Uterus (tissue), 2 donors: Measurements from ENCODE around the gene PAX6.

ENCODE experiments used
- CTCF ChIP-seq, 4 experiments: fragments of 200-600 bp in 2 of 4; fragments of 450-650 bp in 2 of 4; sonication (generic) in 2 of 4; IDR thresholded peaks; one replicate each; pipeline ENCODE4 v1.5.1; 2016 to 2019; ENCODE audit warnings: antibody characterized with exemption in 4 of 4, mild to moderate bottlenecking in 2 of 4, moderate library complexity in 1 of 4
- POLR2A ChIP-seq, 2 donors: fragments of 450-650 bp; IDR thresholded peaks; one replicate each; pipeline ENCODE4 v1.6.1; 2016; ENCODE audit warnings: antibody characterized with exemption in 2 of 2, mild to moderate bottlenecking in 1 of 2, moderate library complexity in 1 of 2

- TF ChIP-seq CTCF (IDR thresholded peaks at IDR 0.05) (no peak), POLR2A (IDR thresholded peaks at IDR 0.05) (no peak)
Observed at GRCh38 chr11:31815711-31816467, 4.8 kb upstream of the PAX6 start.
